Heart left ventricle (tissue), 16 donors: ENCODE results near the gene STMND1. TPM values are rescaled to one million over a fixed set of nuclear protein-coding genes. Genes with fewer than 3 reads are reported as not detected.

Source experiments
- ATAC-seq, 4 donors: fragments of 200-7000 bp; cut with Tn5 transposase; one replicate each; pipeline ENCODE4 v1.9.1; 2020 to 2022; ENCODE audit warnings: moderate library complexity in 4 of 4, mild to moderate bottlenecking in 3 of 4, moderate number of reproducible peaks in 1 of 4
- DNase-seq, 5 donors: peaks; one replicate each; pipeline ENCODE4 v3.0.0-alpha.2; 2020
- H3K27ac ChIP-seq, 12 donors: fragments of 200-600 bp; sonication (generic) in 4 of 12; one replicate each; pipeline versions ENCODE4 v1.5.0 to v1.8.0; 2016 to 2022; ENCODE audit warnings: mild to moderate bottlenecking in 2 of 12
- H3K27me3 ChIP-seq, 9 donors: fragments of 200-600 bp; sonication (generic) in 2 of 9; one replicate each; pipeline versions ENCODE4 v1.5.1 to v1.8.0; 2016 to 2022; ENCODE audit warnings: mild to moderate bottlenecking in 3 of 9
- H3K36me3 ChIP-seq, 9 donors: fragments of 200-600 bp; sonication (generic) in 2 of 9; one replicate each; pipeline versions ENCODE4 v1.5.0 to v1.8.0; 2018 to 2022; ENCODE audit warnings: mild to moderate bottlenecking in 2 of 9
- H3K4me1 ChIP-seq, 12 donors: fragments of 200-600 bp; sonication (generic) in 4 of 12; one replicate each; pipeline versions ENCODE4 v1.5.0 to v1.8.0; 2016 to 2022; ENCODE audit warnings: mild to moderate bottlenecking in 3 of 12
- H3K4me3 ChIP-seq, 12 donors: fragments of 200-600 bp; sonication (generic) in 4 of 12; one replicate each; pipeline versions ENCODE4 v1.5.0 to v1.8.0; 2017 to 2022; ENCODE audit warnings: mild to moderate bottlenecking in 9 of 12, moderate library complexity in 4 of 12
- H3K9me3 ChIP-seq, 12 donors: fragments of 200-600 bp; sonication (generic) in 4 of 12; one replicate each; pipeline versions ENCODE4 v1.5.0 to v1.8.0; 2016 to 2022; ENCODE audit warnings: mild to moderate bottlenecking in 1 of 12
- CTCF ChIP-seq, 12 donors: fragments of 200-600 bp; sonication (generic) in 4 of 12; IDR thresholded peaks; one replicate each; pipeline versions ENCODE4 v1.5.0 to v1.8.0; 2018 to 2022; ENCODE audit warnings: antibody characterized with exemption in 12 of 12, mild to moderate bottlenecking in 5 of 12
- POLR2A ChIP-seq, 2 donors: fragments of 450-650 bp; IDR thresholded peaks; one replicate each; pipeline ENCODE4 v1.6.1; 2017; ENCODE audit warnings: antibody characterized with exemption in 2 of 2, mild to moderate bottlenecking in 2 of 2, moderate library complexity in 2 of 2
- WGBS, 4 donors: extraction: QIAGEN DNeasy Blood & Tissue Kit in 2 of 4; methylation state at CpG; one replicate each; pipeline versions ENCODE4 v1.1.5 to v1.1.7; 2013 to 2018; 5-methylcytosine and 5-hydroxymethylcytosine counted together
- intact Hi-C, 10 donors: fragments of 100-400 bp; cut with DNase I; formaldehyde crosslinking; loops; one replicate each; pipeline versions ENCODE4 v1.11.1 to v1.14.2; 2022
- long read RNA-seq, 3 donors: library from polyadenylated mRNA; unstranded; transcript quantifications; one replicate each; pipeline ENCODE4 v2.0.0, GENCODE V29; 2020 to 2021
- polyA plus RNA-seq, 2 donors: library from polyadenylated mRNA; stranded (reverse); fragments of 200-250 nt; gene quantifications; one replicate each; pipeline ENCODE4 v1.2.3, GENCODE V29; 2013
- total RNA-seq, 9 donors: library from RNA; depleted of rRNA in 2 of 9; stranded (reverse); fragments of >200 nt in 2 of 9; fragmentation: NEBNext Ultra II Directional in 3 of 9; extraction: Animal tissue kit (Norgen Biotek cat#: 25700) in 3 of 9; gene quantifications; one replicate each; pipeline versions ENCODE4 v1.1.0 to v1.2.4, GENCODE V29; 2016 to 2023
- donor health status: ischemic (EF 13 %, LVEDD 7.1; RV severe dilation, severe dysfunction).
- donor health status: healthy with polysubstance abuse.
- donor health status: DM: no; HTN: yes; CAD: no.
- donor health status: DM: no; HTN: no; CAD: no.
- donor health status: ischemic (EF 25% LVEDD 6.9; RV normal size, moderate dysfunction).
- donor health status: ischemic (EF 25% LVEDD 5.7; RV mildly dilated, moderate dysfunction).
- donor health status: healthy.
- donor health status: DM: yes; HTN: yes; CAD: no.
- donor health status: ischemic (EF 35%, LVEDD 5.7; RV mildly dilated, moderate dysfunction).
- donor health status: nonischemic (EF 11% LVEDD 7.7; RV severe dilation, severe dysfunction).
- donor health status: DM: yes; HTN: yes; CAD: no.
- donor health status: PGD.
- donor health status: ischemic (EF 29% LVEDD 5.4; RV normal size, mild dysfunction).
- donor health status: nonischemic (EF 23%, LVEDD 6.1; RV moderate dilation, normal function).

The STMND1 gene
- total RNA-seq, result not detected
- not detected for polyA plus RNA-seq
- long read RNA-seq, donor 1, result 0 reads
- long read RNA-seq, donor 2, result 0 reads
- long read RNA-seq, donor 3, result 0 reads

- WGBS, 4 donors, result 7 to 11% (median 10%) methylated on average over 51 to 57 of the region's 57 CpGs
- TF ChIP-seq CTCF (IDR thresholded peaks at IDR 0.05), result no peak
- TF ChIP-seq POLR2A (IDR thresholded peaks at IDR 0.05), result no peak
- Histone ChIP-seq H3K27ac (no peak within 1 kb of the TSS), H3K9me3 (no peaks in the 10 kb centered on the region), H3K4me3 (peak within 1 kb of the TSS; percentile 8 to 59 (median 44)), H3K4me1 (peaks cover 0 to 22% (median 6%) of the 10 kb centered on the region in 12 donors), H3K27me3 (peaks cover 0 to 29% (median 0%) of the 10 kb centered on the region in 9 donors), H3K36me3 (no peaks in the 10 kb centered on the region)
- DNase-seq (peak in 4 of 5 donors; percentile 20 to 46 (median 43)), ATAC-seq (peak in 3 of 4 donors; percentile 47 to 59 (median 48))
- intact Hi-C loops, result no loop called here
These were observed at the start of gene STMND1 for GRCh38 chr6:17101422-17102257. STMND1 (plus strand) TSS chr6:17102050; CDS start chr6:17102258, 208 bp downstream.

GRCh38 chr6:17054647-17055046, 47.2 kb upstream of the STMND1 start:
- Histone ChIP-seq H3K27me3 (no peaks in the 10 kb centered on the region), H3K4me3 (no peak overlapping the region), H3K9me3 (no peaks in the 10 kb centered on the region), H3K4me1 (peaks cover 0 to 10% (median 1%) of the 10 kb centered on the region in 12 donors), H3K36me3 (no peaks in the 10 kb centered on the region), H3K27ac (no peak overlapping the region)
- WGBS, 4 donors, result 81 to 91% (median 84%) methylated on average over 2 of the region's 2 CpGs
- TF ChIP-seq POLR2A (IDR thresholded peaks at IDR 0.05) (no peak), CTCF (IDR thresholded peaks at IDR 0.05) (no peak)
- intact Hi-C loops, result no loop called here
- DNase-seq, result no peak
- no peak for ATAC-seq

GRCh38 chr6:17057322-17057721, 44.5 kb upstream of the STMND1 start:
- DNase-seq (no peak), ATAC-seq (no peak)
- H3K36me3 ChIP-seq, result no peaks in the 10 kb centered on the region
- no peak overlapping the region for H3K4me3 ChIP-seq
- WGBS, 4 donors, result 25 to 53% (median 38%) methylated on average over 2 of the region's 2 CpGs
- intact Hi-C loops, result no loop called here
- H3K4me1 ChIP-seq, result peaks cover 0 to 10% (median 1%) of the 10 kb centered on the region in 12 donors
- H3K27ac ChIP-seq, result no peak overlapping the region
- H3K9me3 ChIP-seq, result no peaks in the 10 kb centered on the region
- H3K27me3 ChIP-seq, result no peaks in the 10 kb centered on the region
- TF ChIP-seq CTCF (IDR thresholded peaks at IDR 0.05) (no peak), POLR2A (IDR thresholded peaks at IDR 0.05) (no peak)

- H3K4me1 ChIP-seq, result peaks cover 0 to 10% (median 1%) of the 10 kb centered on the region in 12 donors
- TF ChIP-seq CTCF (IDR thresholded peaks at IDR 0.05) (no peak), POLR2A (IDR thresholded peaks at IDR 0.05) (no peak)
- H3K27ac ChIP-seq, result no peak overlapping the region
- H3K4me3 ChIP-seq, result no peak overlapping the region
- no peak for ATAC-seq
- no peaks in the 10 kb centered on the region for H3K36me3 ChIP-seq
- no peaks in the 10 kb centered on the region for H3K27me3 ChIP-seq
- 67 to 76% (median 68%) methylated on average over 2 of the region's 2 CpGs for WGBS, 4 donors
- DNase-seq, result no peak
- intact Hi-C loops, result no loop called here
- H3K9me3 ChIP-seq, result no peaks in the 10 kb centered on the region
These were observed 43.3 kb upstream of the STMND1 start for GRCh38 chr6:17058550-17058949.
